BLaER1 (cell line): ENCODE data around the gene MYOG.

ENCODE experiments used
- H3K27ac ChIP-seq: shearing (Covaris generic); formaldehyde crosslinking; 2 replicates; pipeline ENCODE4 v1.8.1; 2022
- H3K27me3 ChIP-seq: shearing (Covaris generic); formaldehyde crosslinking; 2 replicates; pipeline ENCODE4 v1.8.1; 2022
- H3K36me3 ChIP-seq: shearing (Covaris generic); formaldehyde crosslinking; 2 replicates; pipeline ENCODE4 v1.8.1; 2022
- H3K4me1 ChIP-seq: shearing (Covaris generic); formaldehyde crosslinking; 2 replicates; pipeline ENCODE4 v1.8.1; 2022
- H3K4me2 ChIP-seq: shearing (Covaris generic); formaldehyde crosslinking; 2 replicates; pipeline ENCODE4 v1.8.1; 2022
- H3K4me3 ChIP-seq: shearing (Covaris generic); formaldehyde crosslinking; 2 replicates; pipeline ENCODE4 v1.8.1; 2022
- H3K9ac ChIP-seq: shearing (Covaris generic); formaldehyde crosslinking; 2 replicates; pipeline ENCODE4 v1.8.1; 2022
- H3K9me3 ChIP-seq: shearing (Covaris generic); formaldehyde crosslinking; 2 replicates; pipeline ENCODE4 v1.8.1; 2022
- H4K20me1 ChIP-seq: shearing (Covaris generic); formaldehyde crosslinking; 2 replicates; pipeline ENCODE4 v1.8.1; 2022
- Cebpa-rat ChIP-seq: shearing (Covaris generic); IDR thresholded peaks from 2 replicates; pipeline ENCODE4 v1.8.1; 2022

Gene MYOG

GRCh38 chr1:203091761-203092330, 6.0 kb upstream of the MYOG start:
- H3K4me3 ChIP-seq: no peak overlapping the region
- no peak overlapping the region for H3K27ac ChIP-seq
- H3K27me3 ChIP-seq: no peaks in the 10 kb centered on the region
- H3K4me2 ChIP-seq: no peak overlapping the region
- no peak for TF ChIP-seq Cebpa-rat
- H4K20me1 ChIP-seq: no peaks in the 10 kb centered on the region
- no peaks in the 10 kb centered on the region for H3K36me3 ChIP-seq
- no peak overlapping the region for H3K9ac ChIP-seq
- peaks cover 22% of the 10 kb centered on the region for H3K9me3 ChIP-seq
- no peaks in the 10 kb centered on the region for H3K4me1 ChIP-seq

DNA sequence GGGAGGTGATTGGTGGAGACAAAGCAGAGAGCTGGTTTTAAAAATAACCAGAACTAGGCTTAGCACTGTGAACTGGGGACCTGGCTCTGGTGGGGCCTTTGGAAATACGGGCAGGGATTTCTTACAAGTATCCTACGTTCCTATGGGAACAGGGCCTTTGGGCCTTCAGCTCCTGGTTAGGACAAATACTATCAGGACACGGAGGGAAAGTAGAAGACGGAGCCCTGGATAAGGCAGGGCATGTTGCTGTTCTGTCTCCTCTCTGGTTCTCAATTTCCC, 5.3 kb upstream of the MYOG start:
- H3K4me2 ChIP-seq: no peak overlapping the region
- no peaks in the 10 kb centered on the region for H3K4me1 ChIP-seq
- H4K20me1 ChIP-seq: no peaks in the 10 kb centered on the region
- H3K4me3 ChIP-seq: no peak overlapping the region
- H3K27ac ChIP-seq: no peak overlapping the region
- H3K36me3 ChIP-seq: no peaks in the 10 kb centered on the region
- TF ChIP-seq Cebpa-rat: no peak
- no peaks in the 10 kb centered on the region for H3K27me3 ChIP-seq
- H3K9me3 ChIP-seq: peaks cover 22% of the 10 kb centered on the region
- H3K9ac ChIP-seq: no peak overlapping the region

GRCh38 chr1:203090421-203091198, 4.8 kb upstream of the MYOG start:
- no peaks in the 10 kb centered on the region for H3K36me3 ChIP-seq
- H3K9me3 ChIP-seq: peaks cover 22% of the 10 kb centered on the region
- H3K4me1 ChIP-seq: no peaks in the 10 kb centered on the region
- no peak overlapping the region for H3K4me3 ChIP-seq
- no peak overlapping the region for H3K4me2 ChIP-seq
- H3K27ac ChIP-seq: no peak overlapping the region
- no peaks in the 10 kb centered on the region for H4K20me1 ChIP-seq
- no peak overlapping the region for H3K9ac ChIP-seq
- H3K27me3 ChIP-seq: no peaks in the 10 kb centered on the region
- no peak for TF ChIP-seq Cebpa-rat

DNA sequence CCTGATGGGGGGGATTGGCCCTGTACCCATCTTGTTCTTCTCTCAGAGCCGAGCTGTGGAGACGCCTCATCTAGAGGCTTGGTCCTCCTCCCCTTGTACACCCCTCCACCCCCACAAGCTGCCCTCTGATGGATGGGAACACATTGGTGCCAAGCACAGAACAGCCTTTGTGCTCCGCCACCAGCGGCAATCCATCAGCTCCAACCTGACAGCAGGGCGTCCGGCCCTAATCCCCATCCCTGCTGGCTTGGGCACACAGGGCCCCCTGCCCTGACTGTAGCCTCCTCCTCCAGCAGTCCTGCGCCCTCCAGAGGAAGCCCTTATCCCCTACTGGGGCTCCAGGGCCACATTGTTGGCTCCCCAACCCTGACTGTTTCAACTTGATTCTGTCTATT, 3.8 kb upstream of the MYOG start:
- Histone ChIP-seq H3K4me3 (no peak overlapping the region), H3K4me2 (no peak overlapping the region), H3K4me1 (no peaks in the 10 kb centered on the region), H3K27ac (no peak overlapping the region), H4K20me1 (no peaks in the 10 kb centered on the region), H3K9me3 (peaks cover 15% of the 10 kb centered on the region), H3K36me3 (no peaks in the 10 kb centered on the region), H3K9ac (no peak overlapping the region), H3K27me3 (no peaks in the 10 kb centered on the region)
- TF ChIP-seq Cebpa-rat: no peak

- H3K9me3 ChIP-seq: peaks cover 10% of the 10 kb centered on the region
- no peaks in the 10 kb centered on the region for H3K27me3 ChIP-seq
- H3K36me3 ChIP-seq: no peaks in the 10 kb centered on the region
- H3K9ac ChIP-seq: no peak overlapping the region
- no peak for TF ChIP-seq Cebpa-rat
- no peak overlapping the region for H3K4me3 ChIP-seq
- H3K4me1 ChIP-seq: no peaks in the 10 kb centered on the region
- no peak overlapping the region for H3K4me2 ChIP-seq
- H3K27ac ChIP-seq: no peak overlapping the region
- no peaks in the 10 kb centered on the region for H4K20me1 ChIP-seq
These were observed 3.3 kb upstream of the MYOG start for GRCh38 chr1:203089001-203089650.

DNA sequence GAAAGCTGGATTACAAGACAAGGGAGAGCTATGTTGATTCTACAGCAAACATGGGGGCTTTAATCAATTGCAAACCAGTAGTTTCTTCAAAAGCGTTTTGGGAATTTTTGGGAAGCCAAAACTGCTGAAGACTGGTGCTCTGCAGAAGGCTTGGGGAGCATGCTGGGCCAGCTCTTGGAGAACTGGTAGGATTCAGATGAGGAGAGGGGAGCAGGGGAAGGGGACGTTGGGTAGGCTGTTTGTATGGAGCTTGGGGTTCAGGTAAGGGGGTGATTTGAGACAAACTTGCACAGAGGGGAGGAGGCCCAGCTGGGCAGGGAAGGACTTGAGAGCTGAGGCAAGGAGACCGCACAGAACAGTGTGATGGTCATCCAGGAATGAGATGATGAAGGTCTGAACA, 2.6 kb upstream of the MYOG start:
- Histone ChIP-seq H3K27ac (no peak overlapping the region), H3K27me3 (no peaks in the 10 kb centered on the region), H4K20me1 (no peaks in the 10 kb centered on the region), H3K9me3 (peaks cover 3% of the 10 kb centered on the region; the same call in 1 of the 2 replicates), H3K4me1 (no peaks in the 10 kb centered on the region), H3K4me2 (no peak overlapping the region), H3K36me3 (no peaks in the 10 kb centered on the region), H3K9ac (no peak overlapping the region), H3K4me3 (no peak overlapping the region)
- no peak for TF ChIP-seq Cebpa-rat

- Histone ChIP-seq H3K36me3 (no peaks in the 10 kb centered on the region), H3K9me3 (no peaks in the 10 kb centered on the region), H3K9ac (no peak overlapping the region), H3K4me2 (no peak overlapping the region), H3K27ac (no peak overlapping the region), H3K4me3 (no peak overlapping the region), H4K20me1 (no peaks in the 10 kb centered on the region), H3K4me1 (peaks cover 9% of the 10 kb centered on the region), H3K27me3 (no peaks in the 10 kb centered on the region)
- no peak for TF ChIP-seq Cebpa-rat
These were observed 1.4 kb upstream of the MYOG start for GRCh38 chr1:203086992-203087763.

DNA sequence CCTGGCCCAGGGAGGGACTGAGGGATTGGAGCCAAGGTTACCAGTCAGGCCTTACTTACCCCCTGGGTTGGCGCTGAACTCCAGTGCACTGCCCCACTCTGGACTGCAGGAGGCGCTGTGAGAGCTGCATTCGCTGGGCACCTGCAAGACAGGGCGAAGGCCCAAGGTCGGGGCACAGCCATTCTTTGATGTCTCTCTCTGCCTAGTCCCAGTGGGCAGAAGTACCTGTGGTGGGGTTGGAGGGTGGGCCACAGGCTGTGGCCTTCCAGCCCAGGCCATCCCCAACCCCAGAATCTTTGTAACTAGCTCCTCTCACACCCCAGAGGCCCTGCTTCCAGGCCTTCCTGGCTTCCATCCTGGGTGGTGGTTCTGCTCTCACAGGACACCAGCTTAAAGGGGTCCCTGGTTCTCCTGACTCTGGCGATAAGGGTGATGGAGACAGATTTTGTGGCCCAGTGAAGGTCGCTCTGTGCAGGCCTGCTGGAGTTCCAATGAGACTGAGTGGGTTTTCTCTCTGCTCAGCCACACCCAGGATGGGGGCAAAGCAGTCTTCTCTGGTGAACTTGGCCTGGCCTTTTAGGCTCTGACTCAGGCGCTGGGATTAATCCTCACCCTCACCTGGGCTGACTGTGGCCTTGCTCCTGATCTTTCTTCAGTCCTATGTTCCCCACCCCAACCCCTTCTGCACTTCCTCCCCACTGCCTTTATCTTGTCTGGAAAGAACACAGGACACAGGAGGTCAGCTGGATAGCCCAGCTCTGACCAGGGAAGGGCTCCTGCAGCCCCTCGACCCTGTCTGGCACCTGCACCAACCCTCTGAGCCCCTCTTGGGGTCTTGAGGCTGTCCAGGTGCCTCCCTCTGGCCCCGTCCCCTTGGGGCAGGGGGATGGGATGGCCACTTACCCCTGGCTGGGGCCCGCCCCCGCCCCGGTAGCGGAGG, 954 bp downstream of the MYOG start:
- no peak for TF ChIP-seq Cebpa-rat
- H4K20me1 ChIP-seq: no peaks in the 10 kb centered on the region
- peaks cover 15% of the 10 kb centered on the region for H3K4me1 ChIP-seq
- no peaks in the 10 kb centered on the region for H3K9me3 ChIP-seq
- H3K4me2 ChIP-seq: no peak overlapping the region
- H3K27ac ChIP-seq: no peak overlapping the region
- no peaks in the 10 kb centered on the region for H3K27me3 ChIP-seq
- peaks cover 8% of the 10 kb centered on the region; the same call in 1 of the 2 replicates for H3K36me3 ChIP-seq
- no peak overlapping the region for H3K4me3 ChIP-seq
- no peak overlapping the region for H3K9ac ChIP-seq

DNA sequence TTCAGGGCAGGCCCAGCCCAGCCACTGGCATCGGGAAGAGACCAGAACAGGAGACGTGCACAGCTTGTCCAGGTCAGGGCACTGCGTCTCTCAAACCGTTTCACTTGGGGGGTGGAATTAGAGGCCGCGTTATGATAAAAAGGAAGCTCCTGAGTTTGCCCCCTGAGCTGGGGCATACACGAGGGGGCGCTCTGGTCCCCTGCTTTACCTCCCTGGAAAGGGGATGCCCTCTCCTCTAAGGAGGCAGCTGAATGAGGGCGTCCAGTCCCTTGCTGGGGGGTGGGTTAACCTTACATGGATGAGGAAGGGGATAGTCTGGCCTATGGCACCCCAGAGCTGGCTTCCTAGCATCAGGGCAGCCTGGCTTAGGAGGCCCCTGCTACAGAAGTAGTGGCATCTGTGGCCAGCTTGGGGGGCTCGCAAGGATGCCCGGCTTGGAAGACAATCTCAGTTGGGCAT, 2.3 kb downstream of the MYOG start:
- H3K27me3 ChIP-seq: no peaks in the 10 kb centered on the region
- no peak overlapping the region for H3K4me3 ChIP-seq
- TF ChIP-seq Cebpa-rat: no peak
- H3K4me1 ChIP-seq: peaks cover 15% of the 10 kb centered on the region
- H4K20me1 ChIP-seq: no peaks in the 10 kb centered on the region
- no peaks in the 10 kb centered on the region for H3K9me3 ChIP-seq
- no peak overlapping the region for H3K9ac ChIP-seq
- peaks cover 17% of the 10 kb centered on the region; the same call in 1 of the 2 replicates for H3K36me3 ChIP-seq
- H3K4me2 ChIP-seq: no peak overlapping the region
- no peak overlapping the region for H3K27ac ChIP-seq
